ENCODE data around the gene HNRNPA1. TPM values are rescaled to one million over a fixed set of nuclear protein-coding genes. Genes with fewer than 3 reads are reported as not detected.
"Not testable (repeated sequence)": the region's sequence is repeated elsewhere in the genome, so short reads cannot be mapped to it uniquely, and the experiment has no call there.

HNRNPA1 gene
- total RNA-seq, 1 experiment from 2014 or later: 266 TPM

- no peak for DNase-seq (ENCODE audit: low read depth)
Observed at GRCh38 chr12:54298904-54299303, 18.4 kb downstream of the HNRNPA1 start.

- peak; percentile 57 for DNase-seq (ENCODE audit: low read depth)
Observed at GRCh38 chr12:54299515-54300224, 19.1 kb downstream of the HNRNPA1 start.

GRCh38 chr12:54300225-54300731, 19.8 kb downstream of the HNRNPA1 start:
- DNase-seq (ENCODE audit: low read depth): no peak

GRCh38 chr12:54300732-54301427, 20.4 kb downstream of the HNRNPA1 start, which contains the start of gene NFE2:
Gene NFE2 (minus strand): TSS chr12:54301015. CDS start chr12:54295248, 5,767 bp downstream.
- peak; percentile 79 for DNase-seq (ENCODE audit: low read depth)

GRCh38 chr12:54301428-54302048, 21.0 kb downstream of the HNRNPA1 start:
- no peak for DNase-seq (ENCODE audit: low read depth)

GRCh38 chr12:54303640-54304039, 23.1 kb downstream of the HNRNPA1 start:
- DNase-seq (ENCODE audit: low read depth): no peak

GRCh38 chr12:54304187-54304810, 23.8 kb downstream of the HNRNPA1 start:
- DNase-seq (ENCODE audit: low read depth): peak; percentile 44

- DNase-seq (ENCODE audit: low read depth): peak; percentile 75
Observed at GRCh38 chr12:54306925-54307741, 26.6 kb downstream of the HNRNPA1 start.

- no peak for DNase-seq (ENCODE audit: low read depth)
Observed at GRCh38 chr12:54311051-54311450, 30.5 kb downstream of the HNRNPA1 start.

GRCh38 chr12:54312309-54312708, 31.8 kb downstream of the HNRNPA1 start:
- not testable (repeated sequence) for DNase-seq (ENCODE audit: low read depth)

GRCh38 chr12:54321363-54321762, 40.8 kb downstream of the HNRNPA1 start:
- DNase-seq (ENCODE audit: low read depth): no peak

- peak; percentile 99 for DNase-seq (ENCODE audit: low read depth)
Observed at GRCh38 chr12:54324617-54325441, 44.3 kb downstream of the HNRNPA1 start, which contains the start of gene COPZ1. Gene COPZ1 (plus strand): TSS chr12:54325131. CDS start chr12:54325164, 33 bp downstream.

GRCh38 chr12:54325442-54326109, 45.0 kb downstream of the HNRNPA1 start:
- DNase-seq (ENCODE audit: low read depth): not testable (repeated sequence)

- no peak for DNase-seq (ENCODE audit: low read depth)
Observed at GRCh38 chr12:54328595-54329337, 48.2 kb downstream of the HNRNPA1 start.

- no peak for DNase-seq (ENCODE audit: low read depth)
Observed at GRCh38 chr12:54329759-54330158, 49.2 kb downstream of the HNRNPA1 start.

- DNase-seq (ENCODE audit: low read depth): no peak
Observed at GRCh38 chr12:54330442-54330841, 49.9 kb downstream of the HNRNPA1 start.

- peak; percentile 24 for DNase-seq (ENCODE audit: low read depth)
Observed at GRCh38 chr12:54331461-54331860, 50.9 kb downstream of the HNRNPA1 start.

GRCh38 chr12:54333420-54334034, 53.0 kb downstream of the HNRNPA1 start:
- no peak for DNase-seq (ENCODE audit: low read depth)

Measured in RPMI7951 (cell line).